Measurements from ENCODE around the gene PUM1. TPM values are rescaled to one million over a fixed set of nuclear protein-coding genes. Genes with fewer than 3 reads are reported as not detected.
A peak's percentile ranks its signal among the peaks of the same experiment; 100 is the strongest.

Gene PUM1
- total and polyA plus RNA-seq, 8 donors: 12.9 to 126 (median 78.5) TPM

DNA sequence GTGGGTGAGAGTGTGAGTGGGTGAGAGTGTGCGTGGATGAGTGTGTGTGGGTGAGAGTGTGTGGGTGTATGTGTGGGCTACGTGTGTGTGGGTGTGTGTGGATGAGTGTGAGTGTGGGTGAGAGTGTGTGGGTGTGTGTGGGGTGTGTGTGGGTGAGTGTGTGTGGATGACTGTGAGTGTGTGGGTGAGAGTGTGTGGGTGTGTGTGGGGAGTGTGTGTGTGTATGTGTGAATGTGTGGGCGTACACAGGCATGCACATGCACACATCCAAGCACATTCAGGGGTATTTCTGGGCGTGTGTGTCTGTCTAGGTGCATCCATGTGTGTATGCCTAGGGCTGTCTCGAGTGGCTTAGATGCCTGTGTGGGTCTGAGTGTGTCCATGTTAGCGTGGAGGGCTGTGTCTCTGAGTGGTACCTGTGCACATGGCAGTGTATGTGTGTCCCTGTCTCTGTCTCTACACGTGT lies 171.0 kb downstream of the PUM1 start:
- 64 to 74% (median 70%) methylated on average over 7 of the region's 7 CpGs for WGBS, 5 donors
- Histone ChIP-seq H3K4me1 (peaks cover 6 to 79% (median 41%) of the 10 kb centered on the region in 4 donors), H3K4me3 (no peak overlapping the region), H3K9me3 (no peaks in the 10 kb centered on the region), H3K27ac (peak overlapping the region in 1 of 5 donors; percentile 87), H3K27me3 (no peaks in the 10 kb centered on the region), H3K36me3 (no peaks in the 10 kb centered on the region)
- intact Hi-C loops (cut with DNase I; ENCODE audit: low total_unique reads): no loop called here
- no peak for DNase-seq
- TF ChIP-seq, protein P1, sequence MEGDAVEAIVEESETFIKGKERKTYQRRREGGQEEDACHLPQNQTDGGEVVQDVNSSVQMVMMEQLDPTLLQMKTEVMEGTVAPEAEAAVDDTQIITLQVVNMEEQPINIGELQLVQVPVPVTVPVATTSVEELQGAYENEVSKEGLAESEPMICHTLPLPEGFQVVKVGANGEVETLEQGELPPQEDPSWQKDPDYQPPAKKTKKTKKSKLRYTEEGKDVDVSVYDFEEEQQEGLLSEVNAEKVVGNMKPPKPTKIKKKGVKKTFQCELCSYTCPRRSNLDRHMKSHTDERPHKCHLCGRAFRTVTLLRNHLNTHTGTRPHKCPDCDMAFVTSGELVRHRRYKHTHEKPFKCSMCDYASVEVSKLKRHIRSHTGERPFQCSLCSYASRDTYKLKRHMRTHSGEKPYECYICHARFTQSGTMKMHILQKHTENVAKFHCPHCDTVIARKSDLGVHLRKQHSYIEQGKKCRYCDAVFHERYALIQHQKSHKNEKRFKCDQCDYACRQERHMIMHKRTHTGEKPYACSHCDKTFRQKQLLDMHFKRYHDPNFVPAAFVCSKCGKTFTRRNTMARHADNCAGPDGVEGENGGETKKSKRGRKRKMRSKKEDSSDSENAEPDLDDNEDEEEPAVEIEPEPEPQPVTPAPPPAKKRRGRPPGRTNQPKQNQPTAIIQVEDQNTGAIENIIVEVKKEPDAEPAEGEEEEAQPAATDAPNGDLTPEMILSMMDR (IDR thresholded peaks at IDR 0.05): no peak
- no peak for TF ChIP-seq POLR2AphosphoS5 (IDR thresholded peaks at IDR 0.05)

DNA sequence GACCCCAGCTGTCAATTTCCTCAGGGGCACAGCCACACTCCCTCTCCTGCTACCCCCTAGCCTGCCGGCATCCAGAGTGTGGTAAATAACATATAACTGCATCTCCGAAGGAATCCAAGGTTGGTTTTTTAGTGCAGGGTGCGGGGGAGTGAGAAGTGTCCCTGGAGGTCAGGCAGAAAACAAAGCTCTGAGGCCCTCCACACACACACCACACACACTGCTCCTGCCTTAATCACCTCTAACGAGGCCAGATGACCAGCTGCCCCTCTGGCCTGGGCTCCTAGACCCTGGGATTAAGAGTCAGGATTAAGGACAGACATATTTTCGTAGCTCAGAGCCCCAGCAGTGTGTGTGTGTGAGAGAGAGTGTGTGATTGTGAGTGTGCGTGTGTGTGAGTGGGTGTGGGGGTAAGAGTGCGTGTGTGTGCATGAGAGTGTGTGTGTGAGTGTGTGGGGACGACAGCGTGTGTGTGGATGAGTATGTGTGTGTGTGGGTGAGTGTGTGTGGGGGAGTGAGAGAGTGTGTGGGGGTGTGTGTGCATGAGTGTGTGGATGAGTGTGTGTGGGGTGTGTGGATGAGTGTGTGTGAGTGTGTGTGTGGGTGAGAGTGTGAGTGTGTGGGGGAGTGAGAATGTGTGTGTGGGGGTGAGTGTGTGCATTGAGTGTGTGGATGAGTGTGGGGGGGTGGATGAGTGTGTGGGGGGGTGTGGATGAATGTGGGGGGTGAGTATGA lies 171.6 kb downstream of the PUM1 start:
- Histone ChIP-seq H3K27ac (peak overlapping the region in 2 of 5 donors; percentile 37 to 87), H3K4me1 (peaks cover 11 to 83% (median 42%) of the 10 kb centered on the region in 4 donors), H3K9me3 (no peaks in the 10 kb centered on the region), H3K36me3 (no peaks in the 10 kb centered on the region), H3K4me3 (no peak overlapping the region), H3K27me3 (no peaks in the 10 kb centered on the region)
- 60 to 82% (median 76%) methylated on average over 9 of the region's 9 CpGs for WGBS, 5 donors
- intact Hi-C loops (cut with DNase I; ENCODE audit: low total_unique reads): no loop called here
- DNase-seq: no peak
- TF ChIP-seq, protein P1 (IDR thresholded peaks at IDR 0.05): no peak
- TF ChIP-seq POLR2A (IDR thresholded peaks at IDR 0.05): no peak
- TF ChIP-seq POLR2AphosphoS5 (IDR thresholded peaks at IDR 0.05): no peak
- no peak for TF ChIP-seq EP300 (IDR thresholded peaks at IDR 0.05)

DNA sequence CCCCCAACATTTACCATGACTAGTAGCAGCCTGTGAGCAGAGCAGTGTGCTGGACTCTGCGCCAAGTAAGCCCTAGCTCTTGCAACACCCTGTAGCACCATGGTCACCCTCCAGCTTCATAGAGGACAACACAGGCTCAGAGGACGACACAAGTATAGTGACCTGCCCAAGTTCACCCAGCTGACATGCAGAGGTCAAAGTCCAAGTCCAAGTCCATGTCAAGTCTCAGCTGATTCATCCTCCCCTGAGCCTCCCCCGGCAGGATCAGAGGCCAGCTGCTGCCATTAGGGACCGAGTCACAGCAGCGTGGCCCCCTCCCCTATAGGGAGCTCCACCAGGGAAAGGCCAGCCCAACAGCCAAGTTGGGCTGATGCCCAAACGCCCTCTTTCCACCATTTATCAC lies 172.8 kb downstream of the PUM1 start:
- WGBS, 5 donors: 56 to 85% (median 78%) methylated on average over 5 to 6 of the region's 6 CpGs
- Histone ChIP-seq H3K36me3 (no peaks in the 10 kb centered on the region), H3K27me3 (no peaks in the 10 kb centered on the region), H3K4me1 (peaks cover 16 to 90% (median 49%) of the 10 kb centered on the region in 4 donors), H3K4me3 (no peak overlapping the region), H3K27ac (peak overlapping the region in 3 of 5 donors; percentile 33 to 87 (median 37)), H3K9me3 (no peaks in the 10 kb centered on the region)
- no peak for DNase-seq
- TF ChIP-seq EP300 (IDR thresholded peaks at IDR 0.05) (no peak), POLR2A (IDR thresholded peaks at IDR 0.05) (no peak), POLR2AphosphoS5 (IDR thresholded peaks at IDR 0.05) (no peak)
- TF ChIP-seq, protein P1 (IDR thresholded peaks at IDR 0.05): no peak
- intact Hi-C loops (cut with DNase I; ENCODE audit: low total_unique reads): no loop called here

DNA sequence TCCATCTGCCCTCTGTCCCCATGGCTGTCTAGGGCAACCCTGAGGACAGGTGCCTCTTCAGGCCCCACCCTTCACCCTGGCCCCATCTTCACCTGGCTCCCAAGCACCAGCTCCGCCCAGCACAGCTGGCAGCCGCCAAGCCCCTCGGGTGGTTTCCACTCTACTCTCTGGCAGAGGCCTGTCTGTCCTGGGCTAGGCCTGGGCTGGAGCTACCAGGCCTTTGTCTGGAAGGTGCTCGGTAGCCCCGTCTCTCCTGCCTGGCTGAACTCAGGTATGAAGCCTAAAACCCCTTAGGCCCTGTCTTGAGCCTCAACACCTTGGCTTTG lies 174.3 kb downstream of the PUM1 start:
- peaks cover 16 to 91% (median 56%) of the 10 kb centered on the region in 4 donors for H3K4me1 ChIP-seq
- intact Hi-C loops (cut with DNase I; ENCODE audit: low total_unique reads): no loop called here
- H3K9me3 ChIP-seq: no peaks in the 10 kb centered on the region
- no peaks in the 10 kb centered on the region for H3K27me3 ChIP-seq
- no peak for DNase-seq
- H3K36me3 ChIP-seq: no peaks in the 10 kb centered on the region
- 79 to 100% (median 83%) methylated on average over 2 to 5 of the region's 5 CpGs for WGBS, 5 donors
- TF ChIP-seq, protein P1 (IDR thresholded peaks at IDR 0.05): no peak
- TF ChIP-seq EP300 (IDR thresholded peaks at IDR 0.05): no peak
- TF ChIP-seq POLR2A (IDR thresholded peaks at IDR 0.05): no peak
- no peak for TF ChIP-seq POLR2AphosphoS5 (IDR thresholded peaks at IDR 0.05)
- no peak overlapping the region for H3K4me3 ChIP-seq
- H3K27ac ChIP-seq: peak overlapping the region in 4 of 5 donors; percentile 20 to 87 (median 32)
